SKM-1 treated with dmso at 0.1 percent for 144 hours (cell line): Measurements from ENCODE around the gene MEIOC.

ENCODE experiments used
- DNase-seq: peaks from one replicate; lab custom pipeline; 2025; ENCODE audit not compliant: unreplicated experiment; lab: John Stamatoyannopoulos, UW

Gene MEIOC

DNA sequence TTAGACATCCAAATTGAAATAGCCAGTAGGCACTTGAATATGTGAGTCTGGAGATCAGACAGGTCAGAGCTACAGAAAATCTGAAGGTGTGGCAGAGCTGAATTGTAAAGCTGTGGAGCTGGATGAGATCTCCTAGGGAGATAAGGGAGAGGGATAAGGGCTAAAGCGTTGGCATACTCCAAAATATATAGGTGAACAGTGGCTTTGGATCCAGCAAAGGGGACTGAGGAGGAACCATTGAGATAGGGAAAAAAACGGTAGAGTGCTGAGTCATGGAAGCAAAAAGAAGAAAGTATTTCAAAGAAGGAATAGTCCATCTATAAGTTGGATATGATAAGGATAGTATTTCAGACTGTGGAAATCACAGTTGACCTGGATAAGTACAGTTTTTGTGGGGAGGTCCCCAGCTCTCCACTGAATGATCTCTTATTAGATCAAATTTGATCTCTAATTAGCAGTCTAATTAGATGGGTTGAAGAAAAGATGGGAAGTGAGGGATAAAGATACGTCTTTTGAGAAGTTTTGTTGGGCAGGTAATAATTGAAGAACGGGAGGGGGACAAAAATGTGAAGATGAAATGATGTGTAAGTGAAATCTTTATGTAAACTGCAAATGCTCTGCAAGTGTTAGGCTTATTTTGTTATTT lies 51.6 kb downstream of the MEIOC start:
- no peak for DNase-seq

DNA sequence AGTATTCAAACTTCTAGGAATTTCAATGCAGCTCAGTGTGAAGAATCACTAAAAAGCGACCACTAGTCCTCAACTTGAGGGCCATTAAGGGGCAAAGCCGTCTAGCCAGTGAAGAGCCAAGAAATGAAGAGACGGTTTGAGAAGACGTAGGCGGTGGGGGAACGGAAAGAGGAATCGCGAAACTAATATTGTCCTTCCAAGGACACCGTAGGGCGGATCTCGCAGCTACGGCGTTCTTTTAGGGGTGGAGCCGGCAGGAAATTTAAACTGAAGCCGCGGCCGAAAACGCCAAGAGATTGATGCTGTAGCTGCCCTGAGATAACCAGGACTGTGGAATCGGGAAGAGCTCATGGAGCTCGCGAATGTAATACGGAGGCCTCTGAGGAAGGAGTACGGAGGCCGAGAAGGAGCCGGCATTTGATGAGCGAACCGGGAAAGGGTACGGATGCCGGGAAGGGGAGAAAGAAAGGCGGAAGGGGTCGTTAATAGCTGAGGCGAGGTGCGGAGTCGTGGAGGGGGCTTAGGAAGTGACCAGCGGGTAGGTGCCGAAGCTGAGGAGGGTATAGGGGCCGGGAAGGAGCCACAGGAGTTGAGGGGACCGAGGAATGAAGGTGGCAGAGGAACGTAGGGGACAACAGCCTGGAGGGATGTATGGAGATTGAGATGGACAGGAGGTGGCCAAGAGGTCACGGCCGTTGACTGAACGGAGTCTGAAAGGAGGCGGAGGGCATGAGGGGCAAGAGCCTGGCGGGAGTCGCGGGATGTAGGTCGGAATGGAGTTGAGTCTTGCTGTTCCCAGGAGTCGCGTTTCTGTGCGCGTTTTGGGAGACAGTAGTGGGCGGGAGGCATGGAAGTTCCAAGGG lies 52.4 kb downstream of the MEIOC start, which contains the start of gene DBF4B:
DBF4B (plus strand) TSS at position 265 of the 863 bp plus-strand sequence; CDS start at position 421, 156 bp downstream.
- peak; percentile 80 for DNase-seq

DNA sequence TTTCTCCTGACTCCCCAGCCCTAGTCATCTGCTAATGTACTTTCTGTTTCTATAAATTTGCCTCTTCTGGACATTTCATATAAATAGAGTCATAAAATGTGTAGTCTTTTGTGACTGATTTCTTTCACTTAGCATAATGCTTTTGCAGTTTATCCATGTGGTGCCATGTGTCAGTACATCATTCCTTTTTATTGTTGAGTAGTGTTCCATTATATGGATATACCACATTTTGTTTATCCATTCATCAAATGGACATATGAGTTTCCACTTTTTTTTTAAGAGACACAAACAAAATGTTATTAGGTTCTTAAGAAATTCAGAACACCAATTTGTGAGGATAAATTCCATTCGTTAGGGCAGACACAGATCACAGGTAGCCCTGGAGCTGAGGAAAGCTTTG lies 63.2 kb downstream of the MEIOC start:
- DNase-seq: no peak

DNA sequence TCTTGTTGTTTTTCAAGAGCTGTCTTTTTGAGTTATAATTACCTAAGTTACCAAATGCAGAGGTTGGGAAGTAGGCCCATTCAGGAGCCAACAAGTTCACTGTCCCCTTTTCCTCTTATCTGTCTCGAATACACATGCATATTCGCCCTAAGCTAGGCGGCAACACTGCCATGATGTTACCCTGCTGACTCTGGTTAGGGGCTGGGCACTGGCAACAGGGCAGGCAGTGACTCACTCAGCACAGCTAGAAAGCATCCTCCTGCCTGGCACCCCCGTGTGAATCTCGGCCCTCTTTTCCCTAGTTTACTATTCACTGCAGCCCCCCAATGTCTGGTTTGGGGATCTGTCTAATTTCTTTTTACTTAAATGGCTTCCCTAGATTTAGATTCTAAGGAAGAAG lies 66.0 kb downstream of the MEIOC start:
- DNase-seq: no peak
